Astrocyte (in vitro differentiated cells and primary cell): ENCODE data around the gene HAPSTR1.

Source experiments
- EZH2 ChIP-seq: IDR thresholded peaks from 2 replicates; pipeline ENCODE4 v1.6.1; 2012; ENCODE audit warnings: mild to moderate bottlenecking, low read length, inconsistent platforms; ENCODE audit not compliant: insufficient read depth
- TF ChIP-seq, protein P1 (sequence below): IDR thresholded peaks from 2 replicates; pipeline ENCODE4 v1.5.1; 2011; ENCODE audit warnings: low read depth, mild to moderate bottlenecking, inconsistent platforms, low read length, moderate library complexity; ENCODE audit not compliant: insufficient read depth

DNA sequence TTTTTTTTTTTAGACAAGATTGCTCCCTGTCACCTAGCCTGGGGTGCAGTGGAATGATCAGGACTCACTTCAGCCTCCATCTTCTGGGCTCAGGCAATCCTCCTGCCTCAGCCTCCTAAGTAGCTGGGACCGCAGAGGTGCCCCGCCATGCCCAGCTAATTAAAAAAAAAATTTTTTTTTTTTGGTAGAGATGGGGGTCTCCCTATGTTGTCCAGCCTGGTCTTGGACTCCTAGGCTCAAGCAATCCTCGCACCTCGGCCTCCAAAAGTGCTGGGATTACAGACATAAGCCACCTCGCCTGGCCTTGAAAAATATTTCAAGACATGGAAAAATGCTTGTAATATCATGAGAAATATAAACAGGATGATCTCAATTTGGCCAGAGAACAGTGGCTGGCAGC, 42.9 kb downstream of the HAPSTR1 start:
- TF ChIP-seq EZH2 = no peak
- TF ChIP-seq, protein P1, sequence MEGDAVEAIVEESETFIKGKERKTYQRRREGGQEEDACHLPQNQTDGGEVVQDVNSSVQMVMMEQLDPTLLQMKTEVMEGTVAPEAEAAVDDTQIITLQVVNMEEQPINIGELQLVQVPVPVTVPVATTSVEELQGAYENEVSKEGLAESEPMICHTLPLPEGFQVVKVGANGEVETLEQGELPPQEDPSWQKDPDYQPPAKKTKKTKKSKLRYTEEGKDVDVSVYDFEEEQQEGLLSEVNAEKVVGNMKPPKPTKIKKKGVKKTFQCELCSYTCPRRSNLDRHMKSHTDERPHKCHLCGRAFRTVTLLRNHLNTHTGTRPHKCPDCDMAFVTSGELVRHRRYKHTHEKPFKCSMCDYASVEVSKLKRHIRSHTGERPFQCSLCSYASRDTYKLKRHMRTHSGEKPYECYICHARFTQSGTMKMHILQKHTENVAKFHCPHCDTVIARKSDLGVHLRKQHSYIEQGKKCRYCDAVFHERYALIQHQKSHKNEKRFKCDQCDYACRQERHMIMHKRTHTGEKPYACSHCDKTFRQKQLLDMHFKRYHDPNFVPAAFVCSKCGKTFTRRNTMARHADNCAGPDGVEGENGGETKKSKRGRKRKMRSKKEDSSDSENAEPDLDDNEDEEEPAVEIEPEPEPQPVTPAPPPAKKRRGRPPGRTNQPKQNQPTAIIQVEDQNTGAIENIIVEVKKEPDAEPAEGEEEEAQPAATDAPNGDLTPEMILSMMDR = no peak
